NCI-H69 (cell line): ENCODE results near the gene ODAD4.

Source experiments
- DNase-seq: peaks from one replicate; lab custom pipeline; 2025; lab: John Stamatoyannopoulos, UW

The ODAD4 gene

GRCh38 chr17:41941168-41941567 is 10.8 kb downstream of the ODAD4 start:
- no peak for DNase-seq

- DNase-seq: no peak
Measured at GRCh38 chr17:41942626-41943373, 12.4 kb downstream of the ODAD4 start.

GRCh38 chr17:41943492-41943891 is 13.1 kb downstream of the ODAD4 start:
- DNase-seq: no peak

GRCh38 chr17:41944943-41945342 is 14.5 kb downstream of the ODAD4 start:
- no peak for DNase-seq

- DNase-seq: no peak
Measured at GRCh38 chr17:41948762-41949460, 18.5 kb downstream of the ODAD4 start.

- DNase-seq: no peak
Measured at GRCh38 chr17:41956522-41956921, 26.1 kb downstream of the ODAD4 start.

- no peak for DNase-seq
Measured at GRCh38 chr17:41957031-41957868, 26.8 kb downstream of the ODAD4 start.

GRCh38 chr17:41957869-41958439 is 27.5 kb downstream of the ODAD4 start:
- no peak for DNase-seq

- DNase-seq: no peak
Measured at GRCh38 chr17:41959030-41959335, 28.6 kb downstream of the ODAD4 start.

GRCh38 chr17:41959336-41960095 is 29.1 kb downstream of the ODAD4 start:
- peak; percentile 51 for DNase-seq

- peak; percentile 43 for DNase-seq
Measured at GRCh38 chr17:41962111-41962510, 31.7 kb downstream of the ODAD4 start.

GRCh38 chr17:41962768-41963434 is 32.5 kb downstream of the ODAD4 start:
- peak; percentile 91 for DNase-seq

GRCh38 chr17:41965694-41966462 is 35.5 kb downstream of the ODAD4 start:
- peak; percentile 99 for DNase-seq

GRCh38 chr17:41966463-41967140 is 36.2 kb downstream of the ODAD4 start, which contains the start of gene CNP:
TSS of gene CNP (plus strand) at chr17:41966795. CDS start at chr17:41966885, 90 bp downstream.
- DNase-seq: peak; percentile 98

GRCh38 chr17:41967141-41967920 is 36.9 kb downstream of the ODAD4 start:
- peak; percentile 65 for DNase-seq

GRCh38 chr17:41967921-41968578 is 37.6 kb downstream of the ODAD4 start:
- no peak for DNase-seq

GRCh38 chr17:41968676-41969075 is 38.3 kb downstream of the ODAD4 start:
- no peak for DNase-seq

- DNase-seq: no peak
Measured at GRCh38 chr17:41970901-41971331, 40.5 kb downstream of the ODAD4 start.
